ENCODE measurements around the gene CD59. TPM values are rescaled to one million over a fixed set of nuclear protein-coding genes. Genes with fewer than 3 reads are reported as not detected.

Gene CD59
- total and polyA plus RNA-seq, 2 experiments from 2014 or later = 298 to 346 TPM

DNA sequence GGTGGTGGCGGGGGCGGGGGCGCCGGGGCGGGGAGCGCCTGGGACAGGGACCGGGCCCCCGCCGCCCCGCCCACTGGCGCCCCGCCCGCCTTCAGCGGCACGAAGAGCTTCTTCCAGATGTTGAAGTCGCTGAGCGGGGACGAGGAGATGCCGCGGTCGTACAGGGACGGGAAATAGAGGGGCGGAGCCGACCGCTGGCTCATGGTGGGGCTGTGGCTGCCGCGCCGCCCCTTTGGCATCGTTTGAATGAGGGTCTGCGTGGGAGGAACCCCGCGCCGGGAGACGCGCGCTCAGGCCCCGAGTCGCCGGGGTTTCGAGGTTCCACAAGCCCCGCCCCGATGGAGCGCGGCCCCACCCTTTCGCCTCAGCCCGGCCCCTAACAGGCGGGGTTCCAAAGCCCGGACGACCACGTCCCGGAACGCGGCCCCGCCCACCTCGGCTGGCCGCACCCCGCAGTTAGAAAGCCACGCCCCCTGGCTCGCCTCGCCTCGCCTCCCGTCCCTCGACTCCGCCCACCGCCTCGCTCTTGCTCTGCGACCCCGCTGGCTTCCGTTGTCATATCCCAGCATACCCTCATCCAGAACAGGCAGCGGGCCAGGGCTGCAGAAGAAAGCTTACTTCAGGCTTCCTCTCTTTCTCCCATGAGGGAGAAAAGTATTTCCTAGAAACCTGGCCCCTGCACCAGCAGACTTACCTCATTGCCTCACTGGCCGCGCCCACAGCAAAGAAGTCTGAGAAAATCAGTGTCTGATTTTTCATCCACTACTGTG lies 35.5 kb downstream of the CD59 start, which contains the start of gene C11orf91:
TSS of gene C11orf91 (minus strand) at position 325 of the 770 bp plus-strand sequence. CDS start at position 239, 86 bp downstream.
- Histone ChIP-seq H3K4me3 (peak within 1 kb of the TSS; percentile 24), H3K27me3 (no peaks in the 10 kb centered on the region), H4K20me1 (ENCODE audit: insufficient read depth, poor library complexity, severe bottlenecking) (no peaks in the 10 kb centered on the region), H3K9me2 (replicated peaks; ENCODE audit: insufficient read depth) (no peaks in the 10 kb centered on the region), H3K27ac (peak within 1 kb of the TSS; percentile 90), H3K79me2 (no peaks in the 10 kb centered on the region), H3K36me3 (replicated peaks; ENCODE audit: insufficient read depth, low read depth) (no peaks in the 10 kb centered on the region), H2AFZ (peak within 1 kb of the TSS; percentile 38), H3K4me1 (ENCODE audit: insufficient read depth) (peaks cover 38% of the 10 kb centered on the region), H3K9me3 (ENCODE audit: low read depth) (no peaks in the 10 kb centered on the region), H3K4me2 (peak within 1 kb of the TSS; percentile 75)
- TF ChIP-seq EZH2 (IDR thresholded peaks at IDR 0.05; ENCODE audit: borderline replicate concordance) (no peak), EZH2phosphoT487 (IDR thresholded peaks at IDR 0.05; ENCODE audit: low read depth, severe bottlenecking, unreplicated experiment) (no peak)
- DNase-seq (ENCODE audit: low spot score) = peak; percentile 100
- WGBS (ENCODE audit: low lambda C conversion rate, missing lambda C conversion rate) = 2% methylated on average over 42 of the region's 72 CpGs

DNA sequence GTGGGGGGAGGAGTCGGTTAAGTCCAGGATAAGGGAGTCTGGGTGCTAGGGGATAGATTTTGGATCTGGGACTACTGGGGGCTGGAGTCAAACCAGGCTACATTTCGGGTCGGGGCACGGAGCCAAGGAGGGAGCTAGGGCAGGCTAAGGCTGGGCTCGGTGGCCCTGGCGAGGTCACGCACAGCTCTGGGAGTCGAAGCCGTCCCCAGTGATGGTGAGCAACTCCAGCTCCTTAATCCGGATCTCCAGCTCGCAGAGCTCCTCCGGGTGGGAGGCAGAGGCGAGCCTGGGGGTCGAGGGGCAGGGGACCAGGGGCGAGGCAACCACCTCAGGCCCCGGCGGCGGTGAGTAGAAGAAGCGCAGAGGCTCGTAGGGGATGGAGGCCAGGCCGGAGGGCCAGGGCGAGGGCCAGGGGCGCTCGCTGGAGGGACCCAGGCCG lies 36.1 kb downstream of the CD59 start:
- H2AFZ ChIP-seq = no peak overlapping the region
- no peaks in the 10 kb centered on the region for H3K27me3 ChIP-seq
- H3K36me3 ChIP-seq (replicated peaks; ENCODE audit: insufficient read depth, low read depth) = no peaks in the 10 kb centered on the region
- peak overlapping the region; percentile 85 for H3K27ac ChIP-seq
- TF ChIP-seq EZH2phosphoT487 (IDR thresholded peaks at IDR 0.05; ENCODE audit: low read depth, severe bottlenecking, unreplicated experiment) (no peak), EZH2 (IDR thresholded peaks at IDR 0.05; ENCODE audit: borderline replicate concordance) (no peak)
- TF ChIP-seq, protein P1, sequence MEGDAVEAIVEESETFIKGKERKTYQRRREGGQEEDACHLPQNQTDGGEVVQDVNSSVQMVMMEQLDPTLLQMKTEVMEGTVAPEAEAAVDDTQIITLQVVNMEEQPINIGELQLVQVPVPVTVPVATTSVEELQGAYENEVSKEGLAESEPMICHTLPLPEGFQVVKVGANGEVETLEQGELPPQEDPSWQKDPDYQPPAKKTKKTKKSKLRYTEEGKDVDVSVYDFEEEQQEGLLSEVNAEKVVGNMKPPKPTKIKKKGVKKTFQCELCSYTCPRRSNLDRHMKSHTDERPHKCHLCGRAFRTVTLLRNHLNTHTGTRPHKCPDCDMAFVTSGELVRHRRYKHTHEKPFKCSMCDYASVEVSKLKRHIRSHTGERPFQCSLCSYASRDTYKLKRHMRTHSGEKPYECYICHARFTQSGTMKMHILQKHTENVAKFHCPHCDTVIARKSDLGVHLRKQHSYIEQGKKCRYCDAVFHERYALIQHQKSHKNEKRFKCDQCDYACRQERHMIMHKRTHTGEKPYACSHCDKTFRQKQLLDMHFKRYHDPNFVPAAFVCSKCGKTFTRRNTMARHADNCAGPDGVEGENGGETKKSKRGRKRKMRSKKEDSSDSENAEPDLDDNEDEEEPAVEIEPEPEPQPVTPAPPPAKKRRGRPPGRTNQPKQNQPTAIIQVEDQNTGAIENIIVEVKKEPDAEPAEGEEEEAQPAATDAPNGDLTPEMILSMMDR (IDR thresholded peaks at IDR 0.05; ENCODE audit: poor library complexity) = no peak
- peak overlapping the region; percentile 75 for H3K4me2 ChIP-seq
- WGBS (ENCODE audit: low lambda C conversion rate, missing lambda C conversion rate) = 31% methylated on average over 10 of the region's 25 CpGs
- H3K9me3 ChIP-seq (ENCODE audit: low read depth) = no peaks in the 10 kb centered on the region
- peaks cover 38% of the 10 kb centered on the region for H3K4me1 ChIP-seq (ENCODE audit: insufficient read depth)
- no peak for DNase-seq (ENCODE audit: low spot score)
- no peaks in the 10 kb centered on the region for H3K9me2 ChIP-seq (replicated peaks; ENCODE audit: insufficient read depth)
- peak overlapping the region; percentile 24 for H3K4me3 ChIP-seq
- no peaks in the 10 kb centered on the region for H4K20me1 ChIP-seq (ENCODE audit: insufficient read depth, poor library complexity, severe bottlenecking)
- H3K79me2 ChIP-seq = no peaks in the 10 kb centered on the region

DNA sequence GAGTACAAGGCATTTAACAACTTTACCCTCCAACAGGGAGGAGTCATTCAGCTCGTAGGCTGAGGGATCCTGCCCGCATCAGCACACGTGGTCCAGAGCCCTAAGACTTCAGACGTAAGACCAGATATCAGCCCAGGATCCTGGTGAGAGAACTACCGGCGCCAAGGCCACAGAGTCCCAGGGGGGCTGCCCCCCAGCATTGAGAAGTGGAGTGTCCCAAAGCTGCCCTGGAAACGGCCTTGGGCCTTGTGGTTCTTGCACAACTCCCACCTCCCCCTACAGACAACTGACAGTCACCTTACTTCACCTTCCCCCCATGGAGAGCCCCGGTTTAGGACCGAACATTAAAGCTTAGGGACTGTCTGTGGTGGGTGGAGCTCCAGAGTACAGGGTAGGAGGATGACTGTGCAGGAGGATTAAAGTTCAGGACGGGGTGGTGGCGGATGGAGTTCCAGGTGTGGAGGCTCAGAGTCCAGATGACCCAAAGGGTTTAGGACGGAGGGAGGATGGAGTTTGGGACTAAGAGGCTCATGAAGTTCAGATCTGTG lies 36.6 kb downstream of the CD59 start:
- H4K20me1 ChIP-seq (ENCODE audit: insufficient read depth, poor library complexity, severe bottlenecking) = no peaks in the 10 kb centered on the region
- no peaks in the 10 kb centered on the region for H3K36me3 ChIP-seq (replicated peaks; ENCODE audit: insufficient read depth, low read depth)
- H3K27me3 ChIP-seq = no peaks in the 10 kb centered on the region
- peaks cover 38% of the 10 kb centered on the region for H3K4me1 ChIP-seq (ENCODE audit: insufficient read depth)
- WGBS (ENCODE audit: low lambda C conversion rate, missing lambda C conversion rate) = 78% methylated on average over 12 of the region's 12 CpGs
- H3K4me2 ChIP-seq = peak overlapping the region; percentile 75
- H3K79me2 ChIP-seq = no peaks in the 10 kb centered on the region
- TF ChIP-seq EZH2 (IDR thresholded peaks at IDR 0.05; ENCODE audit: borderline replicate concordance) (no peak), EZH2phosphoT487 (IDR thresholded peaks at IDR 0.05; ENCODE audit: low read depth, severe bottlenecking, unreplicated experiment) (no peak)
- TF ChIP-seq, protein P1 (IDR thresholded peaks at IDR 0.05; ENCODE audit: poor library complexity) = no peak
- DNase-seq (ENCODE audit: low spot score) = peak; percentile 45
- H3K9me3 ChIP-seq (ENCODE audit: low read depth) = no peaks in the 10 kb centered on the region
- no peak overlapping the region for H3K4me3 ChIP-seq
- no peak overlapping the region for H3K27ac ChIP-seq
- no peaks in the 10 kb centered on the region for H3K9me2 ChIP-seq (replicated peaks; ENCODE audit: insufficient read depth)
- no peak overlapping the region for H2AFZ ChIP-seq

DNA sequence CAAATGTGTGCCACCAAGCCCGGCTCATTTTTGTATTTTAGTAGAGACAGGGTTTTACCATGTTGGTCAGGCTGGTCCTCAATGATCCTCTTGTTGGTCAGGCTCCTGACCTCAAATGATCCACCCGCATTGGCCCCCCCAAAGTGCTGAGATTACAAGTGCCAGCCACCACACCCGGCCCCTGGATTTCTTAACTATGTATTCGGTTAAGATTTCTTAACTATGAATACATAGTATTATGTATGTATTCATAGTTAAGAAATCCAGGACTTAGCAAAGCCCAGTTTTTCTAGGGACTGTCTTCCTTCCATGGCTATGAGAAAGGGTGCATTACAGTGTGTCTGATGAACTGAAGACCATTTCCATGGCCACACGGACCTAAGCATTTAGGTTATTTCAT lies 37.3 kb downstream of the CD59 start:
- no peak overlapping the region for H3K27ac ChIP-seq
- DNase-seq (ENCODE audit: low spot score) = no peak
- WGBS (ENCODE audit: low lambda C conversion rate, missing lambda C conversion rate) = 93% methylated on average over 5 of the region's 5 CpGs
- H4K20me1 ChIP-seq (ENCODE audit: insufficient read depth, poor library complexity, severe bottlenecking) = no peaks in the 10 kb centered on the region
- H3K4me2 ChIP-seq = no peak overlapping the region
- H3K4me3 ChIP-seq = no peak overlapping the region
- no peaks in the 10 kb centered on the region for H3K9me3 ChIP-seq (ENCODE audit: low read depth)
- H3K4me1 ChIP-seq (ENCODE audit: insufficient read depth) = peaks cover 34% of the 10 kb centered on the region
- H3K9me2 ChIP-seq (replicated peaks; ENCODE audit: insufficient read depth) = no peaks in the 10 kb centered on the region
- no peaks in the 10 kb centered on the region for H3K27me3 ChIP-seq
- TF ChIP-seq EZH2 (IDR thresholded peaks at IDR 0.05; ENCODE audit: borderline replicate concordance) = no peak
- TF ChIP-seq EZH2phosphoT487 (IDR thresholded peaks at IDR 0.05; ENCODE audit: low read depth, severe bottlenecking, unreplicated experiment) = no peak
- TF ChIP-seq, protein P1 (IDR thresholded peaks at IDR 0.05; ENCODE audit: poor library complexity) = no peak
- no peaks in the 10 kb centered on the region for H3K36me3 ChIP-seq (replicated peaks; ENCODE audit: insufficient read depth, low read depth)
- H3K79me2 ChIP-seq = no peaks in the 10 kb centered on the region
- H2AFZ ChIP-seq = no peak overlapping the region
